Stimulated activated CD8-positive, alpha-beta memory T cell treated with anti-CD3 and anti-CD28 coated beads, Interleukin-4, amount 100 ng/mL, for 48 hours (primary cell): Measurements from ENCODE around the gene SLC16A6.
A peak's percentile ranks its signal among the peaks of the same experiment; 100 is the strongest.
"Not testable (repeated sequence)": the region's sequence is repeated elsewhere in the genome, so short reads cannot be mapped to it uniquely, and the experiment has no call there.

Source experiments
- DNase-seq: peaks from one replicate; pipeline ENCODE4 v3.0.0-alpha.2; 2020

The SLC16A6 gene

GRCh38 chr17:68309066-68309670 is 18.2 kb upstream of the SLC16A6 start:
- not testable (repeated sequence) for DNase-seq

GRCh38 chr17:68308486-68308885 is 17.6 kb upstream of the SLC16A6 start:
- DNase-seq = not testable (repeated sequence)

- no peak for DNase-seq
These were observed 16.5 kb upstream of the SLC16A6 start for GRCh38 chr17:68307443-68307842.

GRCh38 chr17:68306819-68307218 is 15.9 kb upstream of the SLC16A6 start:
- DNase-seq = no peak

GRCh38 chr17:68305142-68305541 is 14.2 kb upstream of the SLC16A6 start:
- DNase-seq = no peak

- no peak for DNase-seq
These were observed 13.8 kb upstream of the SLC16A6 start for GRCh38 chr17:68304706-68305105.

GRCh38 chr17:68302666-68303065 is 11.7 kb upstream of the SLC16A6 start:
- no peak for DNase-seq

- DNase-seq = no peak
These were observed 11.2 kb upstream of the SLC16A6 start for GRCh38 chr17:68302066-68302564.

- DNase-seq = no peak
These were observed 10.6 kb upstream of the SLC16A6 start for GRCh38 chr17:68301438-68301959.

- no peak for DNase-seq
These were observed 8.9 kb upstream of the SLC16A6 start for GRCh38 chr17:68299817-68300216.

GRCh38 chr17:68298601-68299000 is 7.7 kb upstream of the SLC16A6 start:
- DNase-seq = no peak

GRCh38 chr17:68297195-68297594 is 6.3 kb upstream of the SLC16A6 start:
- DNase-seq = no peak

- peak; percentile 63 for DNase-seq
These were observed 5.6 kb upstream of the SLC16A6 start for GRCh38 chr17:68296217-68297191.

GRCh38 chr17:68295086-68295485 is 4.2 kb upstream of the SLC16A6 start:
- DNase-seq = peak; percentile 72

GRCh38 chr17:68294617-68295016 is 3.7 kb upstream of the SLC16A6 start:
- DNase-seq = no peak

- no peak for DNase-seq
These were observed 3.2 kb upstream of the SLC16A6 start for GRCh38 chr17:68294196-68294555.

- no peak for DNase-seq
These were observed 2.7 kb upstream of the SLC16A6 start for GRCh38 chr17:68293490-68294195.

- no peak for DNase-seq
These were observed 1.7 kb upstream of the SLC16A6 start for GRCh38 chr17:68292689-68293040.

GRCh38 chr17:68291836-68292688 is 1.1 kb upstream of the SLC16A6 start:
- DNase-seq = peak; percentile 90

- DNase-seq = peak; percentile 70
These were observed 516 bp downstream of the SLC16A6 start for GRCh38 chr17:68290268-68290954.

GRCh38 chr17:68289936-68290267 is 1.0 kb downstream of the SLC16A6 start:
- no peak for DNase-seq

- no peak for DNase-seq
These were observed 1.5 kb downstream of the SLC16A6 start for GRCh38 chr17:68289473-68289872.
